RWPE1 (cell line): ENCODE results near the gene RNPS1.

Source experiments
- CTCF ChIA-PET: fragments of 350-600 bp; sonication (Branson Sonifier 250); formaldehyde crosslinking; extraction: SDS; loops from one replicate; lab custom pipeline; 2021; lab: Yijun Ruan, JAX
- POLR2A ChIA-PET: fragments of 400-600 bp; formaldehyde crosslinking; extraction: SDS; loops from one replicate; lab custom pipeline; 2020; ENCODE audit warnings: antibody characterized with exemption; ENCODE audit not compliant: low non-redundant PET; lab: Yijun Ruan, JAX
- DNase-seq: peaks from one replicate; pipeline ENCODE4 v3.0.0; 2012; ENCODE audit warnings: low spot score
- H3K27ac ChIP-seq: fragments of 450-650 bp; 2 replicates; pipeline ENCODE4 v1.5.1; 2017
- CTCF ChIP-seq: fragments of 450-650 bp; conservative IDR thresholded peaks from 2 replicates; pipeline ENCODE4 v1.5.1; 2017; ENCODE audit warnings: low read depth, mild to moderate bottlenecking

Gene RNPS1

GRCh38 chr16:2288726-2289125 lies 20.8 kb upstream of the RNPS1 start:
- TF ChIP-seq CTCF, result no peak
- H3K27ac ChIP-seq, result no peak overlapping the region
- ChIA-PET CTCF (no interaction called here), POLR2A (no interaction called here)
- DNase-seq, result no peak

- TF ChIP-seq CTCF, result no peak
- no peak for DNase-seq
- H3K27ac ChIP-seq, result no peak overlapping the region
- ChIA-PET CTCF (no interaction called here), POLR2A (no interaction called here)
Observed at GRCh38 chr16:2287916-2288547, 20.1 kb upstream of the RNPS1 start.

GRCh38 chr16:2286550-2286949 lies 18.6 kb upstream of the RNPS1 start:
- ChIA-PET POLR2A (no interaction called here), CTCF (no interaction called here)
- no peak overlapping the region for H3K27ac ChIP-seq
- no peak for TF ChIP-seq CTCF
- DNase-seq, result no peak

- no peak overlapping the region for H3K27ac ChIP-seq
- TF ChIP-seq CTCF, result no peak
- DNase-seq, result no peak
- POLR2A ChIA-PET, result interaction anchor here (0.6 kb wide), 1 partner anchor 80 kb away, joined by 3 read pairs; the partner anchor contains the start of gene MLST8
- CTCF ChIA-PET, result interaction anchor here (1.0 kb wide), 1 partner anchor 76 kb away, joined by 3 read pairs; no protein-coding TSS in a partner anchor
Observed at GRCh38 chr16:2285731-2286191, 17.8 kb upstream of the RNPS1 start.

- no peak for DNase-seq
- POLR2A ChIA-PET, result interaction anchor here (0.6 kb wide), 1 partner anchor 79 kb away, joined by 3 read pairs; the partner anchor contains the start of gene MLST8
Observed at GRCh38 chr16:2284797-2285576, 17.1 kb upstream of the RNPS1 start.

More at GRCh38 chr16:2284797-2285576, 17.1 kb upstream of the RNPS1 start:
- no peak for TF ChIP-seq CTCF
- no peak overlapping the region for H3K27ac ChIP-seq
- CTCF ChIA-PET, result interaction anchor here (1.0 kb wide), 1 partner anchor 77 kb away, joined by 3 read pairs; no protein-coding TSS in a partner anchor
